ENCODE data around the gene MACIR.

MACIR gene

DNA sequence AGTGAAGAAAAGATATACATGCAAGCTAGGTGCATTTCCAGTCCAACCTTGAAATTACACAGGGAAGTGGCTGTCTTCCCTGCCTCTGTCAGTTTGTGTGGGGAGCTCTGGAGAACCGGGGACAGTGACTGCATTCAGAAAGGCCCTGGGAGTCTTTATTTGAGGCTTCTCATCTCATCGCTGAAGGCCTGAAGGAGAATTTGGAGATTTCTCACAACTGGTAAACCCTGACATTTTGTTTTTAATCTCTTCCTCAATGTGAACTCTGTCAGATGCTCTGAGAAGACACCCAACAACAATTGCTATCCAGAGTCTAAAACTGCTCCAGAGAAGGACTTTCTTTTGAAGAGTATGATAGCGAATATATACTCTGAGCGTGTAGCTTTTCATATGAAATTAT, 33.0 kb downstream of the MACIR start:
- no peak for DNase-seq (ENCODE audit: low read depth in 3 of 3)

- DNase-seq (ENCODE audit: low read depth in 3 of 3) = no peak
Observed at GRCh38 chr5:103293099-103293498, 34.5 kb downstream of the MACIR start.

GRCh38 chr5:103293719-103294118, 35.2 kb downstream of the MACIR start:
- no peak for DNase-seq (ENCODE audit: low read depth in 3 of 3)

GRCh38 chr5:103294906-103295305, 36.3 kb downstream of the MACIR start:
- no peak for DNase-seq (ENCODE audit: low read depth in 3 of 3)

DNA sequence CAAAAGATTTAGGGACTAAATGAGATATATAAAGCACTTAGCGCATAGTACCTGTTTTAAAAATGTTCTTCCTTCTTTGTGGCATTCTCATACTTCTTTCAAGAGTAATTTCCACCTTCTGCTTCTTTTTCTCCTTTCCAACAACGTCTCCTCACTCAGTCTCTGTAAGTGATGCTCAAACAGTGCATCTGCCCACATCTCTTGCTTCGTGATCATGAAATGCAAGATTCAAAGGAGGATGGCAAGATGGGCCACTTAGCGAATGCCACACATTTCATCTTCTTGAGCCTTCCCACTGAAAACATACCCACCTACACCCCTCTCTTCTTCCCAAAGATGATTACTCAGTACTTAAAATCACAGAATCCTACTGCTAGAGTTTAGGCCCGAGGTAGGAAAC, 36.9 kb downstream of the MACIR start:
- no peak for DNase-seq (ENCODE audit: low read depth in 3 of 3)

DNA sequence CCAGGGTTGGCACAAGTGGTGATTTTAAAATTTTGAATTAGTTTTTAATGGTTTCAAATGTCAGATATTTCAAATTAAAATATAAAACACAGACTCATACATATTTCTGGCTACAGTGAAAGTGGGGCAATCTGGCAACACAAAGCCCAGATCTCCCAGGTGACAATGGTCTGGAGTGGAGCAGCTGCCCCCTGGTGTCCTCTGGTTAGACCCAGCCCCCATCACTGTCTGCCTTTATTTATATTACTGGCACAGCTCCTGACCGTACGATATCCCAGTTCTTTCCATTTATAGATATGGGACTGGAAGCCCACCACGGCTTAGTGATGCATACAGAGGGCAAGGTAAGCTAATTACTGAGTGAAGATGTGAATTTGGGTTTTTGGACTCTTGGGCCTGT, 37.3 kb downstream of the MACIR start:
- DNase-seq (ENCODE audit: low read depth in 3 of 3) = no peak

DNA sequence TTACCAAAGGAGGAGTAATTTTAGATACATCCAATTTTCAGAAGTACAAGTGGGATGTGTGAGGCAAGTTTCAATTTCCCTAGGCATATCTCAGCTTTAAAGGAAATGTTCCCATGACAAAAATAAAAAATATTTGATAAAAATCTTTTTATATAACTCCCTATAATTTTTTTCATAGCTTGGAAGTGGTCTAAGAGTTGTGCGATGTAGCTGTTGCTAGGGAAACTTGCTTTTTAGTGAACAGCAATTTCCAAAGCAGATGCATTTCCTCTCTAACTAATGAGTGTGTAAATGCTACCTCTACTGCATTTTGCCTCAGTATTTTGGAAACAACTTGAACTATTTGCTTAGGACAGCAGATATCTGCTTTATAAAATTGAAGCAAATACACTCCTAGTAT, 39.6 kb downstream of the MACIR start:
- no peak for DNase-seq (ENCODE audit: low read depth in 3 of 3)

DNA sequence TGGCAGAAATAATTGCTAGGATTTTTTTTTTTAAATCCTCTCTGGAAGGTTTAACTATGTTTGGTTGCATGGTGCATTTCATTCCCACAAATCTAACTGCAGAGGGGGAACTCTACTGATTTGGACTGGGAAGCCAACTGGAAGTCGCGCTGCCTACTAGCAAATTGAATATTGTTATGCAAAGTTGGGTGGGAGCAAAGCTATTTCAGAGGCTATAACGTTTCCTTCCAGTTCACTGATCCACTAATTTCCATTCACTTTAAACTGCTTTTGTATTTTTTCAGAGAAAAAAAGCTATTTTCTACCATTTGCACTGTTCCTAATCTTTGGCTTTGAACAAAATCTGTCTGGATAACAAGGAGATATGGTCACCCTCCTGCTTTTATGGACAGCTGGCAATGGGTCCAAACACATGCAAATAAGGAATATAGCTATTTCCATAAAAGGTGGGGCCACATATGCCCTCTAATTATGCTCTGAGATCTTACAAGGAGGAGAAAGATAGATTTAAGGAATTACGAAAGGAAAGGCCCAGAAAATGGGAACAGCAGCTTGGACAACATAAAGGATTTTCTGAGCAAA, 40.1 kb downstream of the MACIR start:
- no peak for DNase-seq (ENCODE audit: low read depth in 3 of 3)

- no peak for DNase-seq (ENCODE audit: low read depth in 3 of 3)
Observed at GRCh38 chr5:103305809-103306208, 47.2 kb downstream of the MACIR start.

GRCh38 chr5:103307470-103307869, 48.9 kb downstream of the MACIR start:
- DNase-seq (ENCODE audit: low read depth in 3 of 3) = no peak

- DNase-seq (ENCODE audit: low read depth in 3 of 3) = no peak
Observed at GRCh38 chr5:103308774-103309173, 50.2 kb downstream of the MACIR start.

DNA sequence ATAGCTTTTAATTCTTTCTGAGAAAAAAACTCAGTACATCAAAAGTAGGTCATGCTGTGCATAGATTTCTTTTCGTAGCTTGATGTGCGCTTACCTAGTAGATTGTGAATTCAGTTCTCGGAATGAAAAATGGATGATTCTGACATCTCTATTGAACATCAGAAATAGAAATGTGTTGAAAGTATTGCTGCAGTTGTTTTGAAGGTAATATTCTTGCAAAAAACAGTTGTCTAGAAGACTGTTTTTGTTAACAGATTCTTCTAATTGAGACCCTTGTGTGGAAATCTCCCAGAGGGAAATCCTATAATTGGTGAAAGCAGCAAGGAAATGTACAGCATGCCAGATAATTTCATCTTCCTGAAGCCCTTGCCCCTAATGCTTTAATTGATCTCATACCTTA, 54.5 kb downstream of the MACIR start:
- no peak for DNase-seq (ENCODE audit: low read depth in 3 of 3)

GRCh38 chr5:103315455-103315854, 56.9 kb downstream of the MACIR start:
- no peak for DNase-seq (ENCODE audit: low read depth in 3 of 3)

- DNase-seq (ENCODE audit: low read depth in 3 of 3) = no peak
Observed at GRCh38 chr5:103327451-103327850, 68.9 kb downstream of the MACIR start.

- no peak for DNase-seq (ENCODE audit: low read depth in 3 of 3)
Observed at GRCh38 chr5:103327893-103328292, 69.3 kb downstream of the MACIR start.
